ENCODE results near the gene SMPD2.
A peak's percentile ranks its signal among the peaks of the same experiment; 100 is the strongest.

Gene SMPD2

DNA sequence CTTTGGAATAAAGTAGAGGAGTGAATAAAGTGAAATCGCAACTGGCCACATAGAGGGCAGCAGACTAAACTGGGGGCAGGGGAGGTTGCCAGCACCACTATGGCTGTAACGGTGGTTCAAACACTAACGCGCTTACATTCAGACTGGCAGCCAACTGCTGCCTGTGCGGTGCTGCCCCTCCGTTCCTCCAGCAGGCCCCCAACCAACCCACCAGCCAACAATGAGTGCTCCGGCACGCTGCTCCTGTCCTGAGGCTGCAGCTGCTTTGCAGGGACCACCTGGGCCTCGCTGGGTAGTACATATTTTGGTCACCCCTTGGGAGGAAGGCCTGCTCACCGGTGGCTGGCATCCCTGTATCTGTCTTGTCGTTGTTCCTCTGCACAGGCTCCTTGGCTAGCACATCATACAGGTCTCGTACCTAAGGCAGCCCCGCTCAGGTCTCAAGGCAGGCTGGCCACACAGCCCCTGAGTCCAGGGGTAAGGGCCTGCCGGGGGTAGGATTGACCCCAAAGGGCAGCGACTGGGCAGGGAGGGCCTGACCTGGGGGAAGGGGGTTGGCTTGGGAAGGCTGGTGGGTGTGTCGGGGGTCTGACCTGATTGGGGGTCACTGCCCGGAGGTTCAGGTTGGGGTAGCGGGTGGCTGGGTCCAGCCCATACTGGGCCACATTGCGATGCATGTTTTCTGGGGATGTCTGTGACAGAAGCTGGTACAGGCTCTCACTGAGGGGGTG is 8.7 kb downstream of the SMPD2 start:
- Histone ChIP-seq H3K4me3 (ENCODE audit: low read depth, low read length) (no peak overlapping the region), H3K36me3 (ENCODE audit: control insufficient read depth in 2 of 2, insufficient read depth in 1 of 2, low read length in 2 of 2) (peaks cover 0 to 54% of the 10 kb centered on the region in 2 experiments; a peak in 1 of 3 replicates), H3K4me1 (ENCODE audit: control insufficient read depth, insufficient read depth, low read length) (no peaks in the 10 kb centered on the region), H3K27ac (ENCODE audit: extremely low read depth, low read depth, low read length) (no peak overlapping the region), H3K9me3 (ENCODE audit: control insufficient read depth, insufficient read depth, low read depth, low read length) (no peaks in the 10 kb centered on the region)
- TF ChIP-seq, protein P1, sequence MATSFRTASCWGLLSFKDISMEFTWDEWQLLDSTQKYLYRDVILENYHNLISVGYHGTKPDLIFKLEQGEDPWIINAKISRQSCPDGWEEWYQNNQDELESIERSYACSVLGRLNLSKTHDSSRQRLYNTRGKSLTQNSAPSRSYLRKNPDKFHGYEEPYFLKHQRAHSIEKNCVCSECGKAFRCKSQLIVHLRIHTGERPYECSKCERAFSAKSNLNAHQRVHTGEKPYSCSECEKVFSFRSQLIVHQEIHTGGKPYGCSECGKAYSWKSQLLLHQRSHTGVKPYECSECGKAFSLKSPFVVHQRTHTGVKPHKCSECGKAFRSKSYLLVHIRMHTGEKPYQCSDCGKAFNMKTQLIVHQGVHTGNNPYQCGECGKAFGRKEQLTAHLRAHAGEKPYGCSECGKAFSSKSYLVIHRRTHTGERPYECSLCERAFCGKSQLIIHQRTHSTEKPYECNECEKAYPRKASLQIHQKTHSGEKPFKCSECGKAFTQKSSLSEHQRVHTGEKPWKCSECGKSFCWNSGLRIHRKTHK (tag by site-specific recombination; IDR thresholded peaks at IDR 0.05) = no peak
- no peak for TF ChIP-seq ZNF426 (tag by site-specific recombination; IDR thresholded peaks at IDR 0.05)
- TF ChIP-seq ZNF843 (tag by site-specific recombination; IDR thresholded peaks at IDR 0.05) = no peak
- TF ChIP-seq, protein P2, sequence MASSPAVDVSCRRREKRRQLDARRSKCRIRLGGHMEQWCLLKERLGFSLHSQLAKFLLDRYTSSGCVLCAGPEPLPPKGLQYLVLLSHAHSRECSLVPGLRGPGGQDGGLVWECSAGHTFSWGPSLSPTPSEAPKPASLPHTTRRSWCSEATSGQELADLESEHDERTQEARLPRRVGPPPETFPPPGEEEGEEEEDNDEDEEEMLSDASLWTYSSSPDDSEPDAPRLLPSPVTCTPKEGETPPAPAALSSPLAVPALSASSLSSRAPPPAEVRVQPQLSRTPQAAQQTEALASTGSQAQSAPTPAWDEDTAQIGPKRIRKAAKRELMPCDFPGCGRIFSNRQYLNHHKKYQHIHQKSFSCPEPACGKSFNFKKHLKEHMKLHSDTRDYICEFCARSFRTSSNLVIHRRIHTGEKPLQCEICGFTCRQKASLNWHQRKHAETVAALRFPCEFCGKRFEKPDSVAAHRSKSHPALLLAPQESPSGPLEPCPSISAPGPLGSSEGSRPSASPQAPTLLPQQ (tag by site-specific recombination; IDR thresholded peaks at IDR 0.05) = no peak
- no peak for TF ChIP-seq BCL11A (tag by site-specific recombination; IDR thresholded peaks at IDR 0.05; ENCODE audit: low read depth)
- no peak for TF ChIP-seq ZNF2 (tag by site-specific recombination; IDR thresholded peaks at IDR 0.05)
- TF ChIP-seq, protein P3, sequence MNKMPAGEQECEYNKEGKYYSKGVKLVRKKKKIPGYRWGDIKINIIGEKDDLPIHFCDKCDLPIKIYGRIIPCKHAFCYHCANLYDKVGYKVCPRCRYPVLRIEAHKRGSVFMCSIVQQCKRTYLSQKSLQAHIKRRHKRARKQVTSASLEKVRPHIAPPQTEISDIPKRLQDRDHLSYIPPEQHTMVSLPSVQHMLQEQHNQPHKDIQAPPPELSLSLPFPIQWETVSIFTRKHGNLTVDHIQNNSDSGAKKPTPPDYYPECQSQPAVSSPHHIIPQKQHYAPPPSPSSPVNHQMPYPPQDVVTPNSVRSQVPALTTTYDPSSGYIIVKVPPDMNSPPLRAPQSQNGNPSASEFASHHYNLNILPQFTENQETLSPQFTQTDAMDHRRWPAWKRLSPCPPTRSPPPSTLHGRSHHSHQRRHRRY (tag by site-specific recombination; IDR thresholded peaks at IDR 0.05) = no peak
- TF ChIP-seq, protein P4, sequence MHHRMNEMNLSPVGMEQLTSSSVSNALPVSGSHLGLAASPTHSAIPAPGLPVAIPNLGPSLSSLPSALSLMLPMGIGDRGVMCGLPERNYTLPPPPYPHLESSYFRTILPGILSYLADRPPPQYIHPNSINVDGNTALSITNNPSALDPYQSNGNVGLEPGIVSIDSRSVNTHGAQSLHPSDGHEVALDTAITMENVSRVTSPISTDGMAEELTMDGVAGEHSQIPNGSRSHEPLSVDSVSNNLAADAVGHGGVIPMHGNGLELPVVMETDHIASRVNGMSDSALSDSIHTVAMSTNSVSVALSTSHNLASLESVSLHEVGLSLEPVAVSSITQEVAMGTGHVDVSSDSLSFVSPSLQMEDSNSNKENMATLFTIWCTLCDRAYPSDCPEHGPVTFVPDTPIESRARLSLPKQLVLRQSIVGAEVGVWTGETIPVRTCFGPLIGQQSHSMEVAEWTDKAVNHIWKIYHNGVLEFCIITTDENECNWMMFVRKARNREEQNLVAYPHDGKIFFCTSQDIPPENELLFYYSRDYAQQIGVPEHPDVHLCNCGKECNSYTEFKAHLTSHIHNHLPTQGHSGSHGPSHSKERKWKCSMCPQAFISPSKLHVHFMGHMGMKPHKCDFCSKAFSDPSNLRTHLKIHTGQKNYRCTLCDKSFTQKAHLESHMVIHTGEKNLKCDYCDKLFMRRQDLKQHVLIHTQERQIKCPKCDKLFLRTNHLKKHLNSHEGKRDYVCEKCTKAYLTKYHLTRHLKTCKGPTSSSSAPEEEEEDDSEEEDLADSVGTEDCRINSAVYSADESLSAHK (tag by site-specific recombination; IDR thresholded peaks at IDR 0.05) = no peak
- POLR2A ChIA-PET = interaction anchor here (0.6 to 2.8 kb wide), 5 partner anchors 8 to 100 kb away, joined by 3 to 17 read pairs (median 5); partner anchors contain the start of genes PPIL6 and SMPD2
- CTCF ChIA-PET = interaction anchor here (0.6 to 1.0 kb wide), 5 partner anchors 7 to 1469 kb away, joined by 3 to 4 read pairs (median 3); partner anchors contain the start of genes PPIL6 and SMPD2

DNA sequence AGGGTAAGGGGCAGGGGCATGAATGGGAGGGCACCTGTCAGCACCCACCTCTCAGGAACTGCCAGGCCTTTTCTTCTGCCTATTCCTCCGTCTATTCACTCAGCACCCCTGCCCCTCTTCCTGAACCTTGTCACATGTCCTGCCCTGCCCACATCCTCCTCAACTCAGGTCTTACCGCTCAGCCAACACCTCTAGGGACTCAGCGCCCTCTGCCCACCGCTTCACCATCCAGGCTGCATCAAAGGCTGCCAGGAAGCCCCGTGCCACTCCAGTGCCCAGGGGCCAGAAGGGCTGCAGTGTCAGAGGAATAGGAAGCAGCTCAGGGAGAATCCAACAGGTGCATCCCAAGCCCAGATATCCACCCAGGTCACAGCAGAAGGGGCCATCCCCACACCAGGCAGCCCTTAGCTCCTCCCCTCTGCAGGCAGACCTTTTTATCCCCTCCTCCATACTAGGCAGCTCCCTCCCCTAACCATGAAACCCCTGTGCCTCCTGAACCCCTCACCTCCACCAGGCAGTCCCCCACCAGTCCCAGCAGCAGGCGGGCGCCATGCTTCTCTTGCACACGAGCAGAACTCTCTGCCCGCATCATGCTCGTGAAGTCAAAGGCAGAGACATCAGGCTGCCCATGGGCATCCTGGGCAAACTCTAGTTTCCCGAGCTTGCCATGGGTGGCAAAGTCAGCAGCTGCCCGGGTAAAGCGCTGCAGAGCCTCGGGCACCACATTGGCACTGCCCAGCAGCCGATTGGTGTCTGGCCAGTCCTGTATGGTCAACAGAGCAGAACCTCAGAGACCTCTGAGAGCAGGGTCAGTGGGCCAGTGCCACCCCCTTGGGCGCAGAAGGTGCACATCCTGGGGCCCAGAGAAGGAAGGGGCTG is 9.5 kb downstream of the SMPD2 start:
- no peaks in the 10 kb centered on the region for H3K4me1 ChIP-seq (ENCODE audit: control insufficient read depth, insufficient read depth, low read length)
- no peak overlapping the region for H3K27ac ChIP-seq (ENCODE audit: extremely low read depth, low read depth, low read length)
- CTCF ChIA-PET = interaction anchor here (0.6 to 1.0 kb wide), 5 partner anchors 9 to 1470 kb away, joined by 3 to 4 read pairs (median 3); partner anchors contain the start of genes PPIL6 and SMPD2
- no peak overlapping the region for H3K4me3 ChIP-seq (ENCODE audit: low read depth, low read length)
- peaks cover 0 to 46% of the 10 kb centered on the region in 2 experiments; a peak in 1 of 3 replicates for H3K36me3 ChIP-seq (ENCODE audit: control insufficient read depth in 2 of 2, insufficient read depth in 1 of 2, low read length in 2 of 2)
- no peaks in the 10 kb centered on the region for H3K9me3 ChIP-seq (ENCODE audit: control insufficient read depth, insufficient read depth, low read depth, low read length)
- no peak for TF ChIP-seq ZNF324 (tag by site-specific recombination; IDR thresholded peaks at IDR 0.05)
- TF ChIP-seq ZNF529 (tag by site-specific recombination; IDR thresholded peaks at IDR 0.05; ENCODE audit: insufficient replicate concordance) = no peak
- no peak for TF ChIP-seq HOXC10 (CRISPR knock-in tag; IDR thresholded peaks at IDR 0.05)
- peak; percentile 83 for TF ChIP-seq SCRT2 (tag by site-specific recombination; IDR thresholded peaks at IDR 0.05)
- TF ChIP-seq, protein P5, sequence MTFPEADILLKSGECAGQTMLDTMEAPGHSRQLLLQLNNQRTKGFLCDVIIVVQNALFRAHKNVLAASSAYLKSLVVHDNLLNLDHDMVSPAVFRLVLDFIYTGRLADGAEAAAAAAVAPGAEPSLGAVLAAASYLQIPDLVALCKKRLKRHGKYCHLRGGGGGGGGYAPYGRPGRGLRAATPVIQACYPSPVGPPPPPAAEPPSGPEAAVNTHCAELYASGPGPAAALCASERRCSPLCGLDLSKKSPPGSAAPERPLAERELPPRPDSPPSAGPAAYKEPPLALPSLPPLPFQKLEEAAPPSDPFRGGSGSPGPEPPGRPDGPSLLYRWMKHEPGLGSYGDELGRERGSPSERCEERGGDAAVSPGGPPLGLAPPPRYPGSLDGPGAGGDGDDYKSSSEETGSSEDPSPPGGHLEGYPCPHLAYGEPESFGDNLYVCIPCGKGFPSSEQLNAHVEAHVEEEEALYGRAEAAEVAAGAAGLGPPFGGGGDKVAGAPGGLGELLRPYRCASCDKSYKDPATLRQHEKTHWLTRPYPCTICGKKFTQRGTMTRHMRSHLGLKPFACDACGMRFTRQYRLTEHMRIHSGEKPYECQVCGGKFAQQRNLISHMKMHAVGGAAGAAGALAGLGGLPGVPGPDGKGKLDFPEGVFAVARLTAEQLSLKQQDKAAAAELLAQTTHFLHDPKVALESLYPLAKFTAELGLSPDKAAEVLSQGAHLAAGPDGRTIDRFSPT (tag by site-specific recombination; IDR thresholded peaks at IDR 0.05) = peak; percentile 63
- POLR2A ChIA-PET = interaction anchor here (0.6 to 2.8 kb wide), 4 partner anchors 9 to 101 kb away, joined by 5 to 17 read pairs (median 6); partner anchors contain the start of genes PPIL6 and SMPD2

All from HEK293 (cell line).